HG02870 (cell line): ENCODE measurements around the gene KIRREL3.

Experiments used
- ATAC-seq: cut with Tn5 transposase; IDR thresholded peaks from one replicate; pipeline ENCODE4 v1.9.1; 2021; ENCODE audit warnings: mild to moderate bottlenecking, moderate library complexity; ENCODE audit not compliant: unreplicated experiment

KIRREL3 gene

DNA sequence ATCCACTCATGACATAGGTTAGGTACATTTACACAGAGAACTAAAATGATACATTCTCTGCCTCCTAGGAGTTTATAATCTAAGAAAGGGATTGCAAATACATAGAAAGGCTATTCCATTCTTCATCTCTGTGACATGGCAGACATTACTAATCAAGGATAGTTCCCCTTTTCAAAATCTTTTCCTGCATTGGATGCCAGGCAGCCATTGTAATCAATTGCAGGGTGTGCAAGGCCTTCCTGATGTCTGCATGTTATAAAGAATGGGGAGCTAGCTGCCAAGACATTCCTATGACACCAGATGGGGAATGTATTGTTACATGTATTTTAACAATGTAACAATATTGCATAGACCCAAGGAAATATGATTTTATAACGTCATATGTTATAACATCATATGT lies 82.0 kb downstream of the KIRREL3 start:
- no peak for ATAC-seq

DNA sequence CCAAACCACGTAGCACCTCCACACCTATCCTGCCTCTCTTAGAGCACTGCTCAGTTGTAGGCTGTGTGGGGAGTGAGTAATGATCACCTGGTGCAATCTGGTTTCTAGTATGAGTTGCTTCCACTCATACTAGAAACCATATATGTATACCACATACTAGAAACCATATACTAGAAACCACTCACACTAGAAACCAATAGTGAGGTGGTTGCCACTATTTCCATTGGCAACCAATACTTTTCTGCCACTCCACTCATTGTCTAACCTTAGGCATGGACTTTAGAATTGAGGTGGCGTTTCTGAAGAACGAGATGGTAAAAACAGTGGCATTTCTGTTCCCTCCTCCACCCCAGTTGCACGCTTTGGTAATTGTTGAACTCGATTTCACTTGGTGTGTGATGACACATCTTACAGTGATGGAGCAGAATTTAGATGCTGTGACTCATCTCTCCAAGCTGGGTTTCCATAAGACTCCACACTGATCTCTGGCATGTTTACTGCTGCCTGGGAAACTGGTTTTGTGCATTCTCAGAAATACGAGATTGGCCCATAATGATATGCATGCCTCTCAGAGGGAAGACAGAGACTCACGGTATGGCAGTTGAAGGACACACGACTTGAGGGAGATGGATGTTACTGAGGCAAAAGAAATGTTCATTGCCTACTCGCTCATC lies 82.9 kb downstream of the KIRREL3 start:
- ATAC-seq = peak; percentile 94

DNA sequence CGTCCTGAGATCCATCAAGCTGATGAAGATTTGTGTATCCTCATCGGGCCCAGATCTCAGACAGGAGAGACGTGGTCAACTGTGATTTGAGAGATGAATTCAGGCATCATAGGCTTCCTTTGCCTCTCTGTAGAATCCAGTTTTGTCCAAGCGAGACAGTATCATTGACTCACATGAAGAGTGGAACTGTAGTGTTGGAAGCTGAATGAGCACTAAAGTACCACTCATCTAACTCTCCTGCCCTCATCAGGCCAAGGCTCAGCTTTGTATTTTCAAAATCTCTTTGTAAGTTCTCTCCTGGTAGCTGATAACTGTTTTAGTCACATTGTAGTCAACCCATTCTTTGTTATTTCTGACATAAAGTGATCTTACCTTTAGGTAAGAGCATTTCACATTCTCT lies 85.1 kb downstream of the KIRREL3 start:
- no peak for ATAC-seq

DNA sequence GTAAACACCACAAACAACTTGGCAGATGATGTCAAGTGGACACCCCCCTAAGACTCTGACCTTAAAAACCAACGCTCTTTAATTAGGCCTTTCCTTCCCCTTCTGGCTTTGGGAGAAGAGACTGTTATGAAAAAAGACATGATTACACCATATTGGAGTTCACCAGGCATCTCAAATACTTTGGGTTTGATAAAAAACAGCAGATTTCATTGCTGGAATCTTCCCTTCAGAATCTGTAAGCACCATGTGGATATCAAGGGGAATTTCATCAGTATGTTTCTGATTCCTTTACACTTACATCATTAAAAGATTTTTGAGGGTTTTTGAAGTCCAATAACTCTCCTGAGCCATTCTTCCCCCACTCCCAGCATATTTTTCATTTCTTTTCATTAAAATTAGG lies 85.6 kb downstream of the KIRREL3 start:
- no peak for ATAC-seq

DNA sequence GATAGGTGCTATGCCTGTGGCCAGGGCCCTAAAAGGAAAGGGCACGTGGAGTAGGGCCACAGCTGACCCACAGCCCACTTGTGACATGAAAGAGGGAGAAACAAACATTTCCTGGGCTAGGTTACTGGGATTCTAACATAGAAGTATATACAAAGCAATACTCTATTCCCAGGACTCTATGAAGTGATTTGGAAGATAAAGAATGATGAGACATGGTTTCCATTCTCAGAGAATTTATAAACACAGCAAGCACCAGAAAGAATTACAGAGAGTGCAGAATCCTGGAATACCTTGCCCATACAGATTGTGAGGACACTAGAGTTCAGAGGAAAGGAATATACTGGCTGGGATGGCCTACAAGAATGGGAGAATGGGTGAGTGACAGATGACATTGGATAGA lies 86.4 kb downstream of the KIRREL3 start:
- no peak for ATAC-seq

DNA sequence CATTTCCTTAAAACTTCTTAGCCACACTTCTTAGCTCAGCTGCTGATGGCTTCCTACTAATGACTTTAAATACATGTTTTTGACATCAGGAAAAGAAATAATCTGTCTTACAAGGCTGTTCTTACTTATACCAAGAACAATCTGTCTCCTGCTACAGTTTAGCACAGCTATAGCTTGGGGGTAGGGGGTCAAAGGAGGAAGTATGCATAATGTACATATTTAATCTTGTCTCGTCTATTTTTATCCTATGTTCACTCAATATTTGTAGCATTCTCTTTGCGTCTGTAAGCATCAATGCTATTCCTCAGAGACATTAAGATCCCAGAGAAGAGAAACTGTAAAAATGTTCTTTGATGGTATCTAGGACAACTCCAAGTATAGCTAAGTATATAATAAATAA lies 96.0 kb downstream of the KIRREL3 start:
- no peak for ATAC-seq

DNA sequence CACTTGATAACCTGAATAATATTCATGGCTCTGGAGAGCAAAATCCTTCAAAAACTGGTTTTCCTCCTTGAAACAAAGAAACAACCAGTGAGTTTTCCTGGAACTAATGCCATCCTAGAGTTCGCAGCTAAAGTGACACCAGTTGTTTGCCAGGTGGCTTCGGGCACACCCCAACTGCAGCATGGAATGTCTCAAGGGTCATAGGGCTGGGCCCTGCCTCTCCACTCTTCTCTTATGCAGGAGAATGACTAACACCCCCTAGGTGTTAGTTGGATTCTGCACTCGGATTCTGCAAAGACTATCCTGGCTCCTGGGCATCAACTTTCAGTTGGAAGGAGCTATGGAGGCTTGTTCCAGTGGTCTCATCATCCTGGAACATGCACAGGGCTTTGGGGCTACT lies 98.8 kb downstream of the KIRREL3 start:
- no peak for ATAC-seq

DNA sequence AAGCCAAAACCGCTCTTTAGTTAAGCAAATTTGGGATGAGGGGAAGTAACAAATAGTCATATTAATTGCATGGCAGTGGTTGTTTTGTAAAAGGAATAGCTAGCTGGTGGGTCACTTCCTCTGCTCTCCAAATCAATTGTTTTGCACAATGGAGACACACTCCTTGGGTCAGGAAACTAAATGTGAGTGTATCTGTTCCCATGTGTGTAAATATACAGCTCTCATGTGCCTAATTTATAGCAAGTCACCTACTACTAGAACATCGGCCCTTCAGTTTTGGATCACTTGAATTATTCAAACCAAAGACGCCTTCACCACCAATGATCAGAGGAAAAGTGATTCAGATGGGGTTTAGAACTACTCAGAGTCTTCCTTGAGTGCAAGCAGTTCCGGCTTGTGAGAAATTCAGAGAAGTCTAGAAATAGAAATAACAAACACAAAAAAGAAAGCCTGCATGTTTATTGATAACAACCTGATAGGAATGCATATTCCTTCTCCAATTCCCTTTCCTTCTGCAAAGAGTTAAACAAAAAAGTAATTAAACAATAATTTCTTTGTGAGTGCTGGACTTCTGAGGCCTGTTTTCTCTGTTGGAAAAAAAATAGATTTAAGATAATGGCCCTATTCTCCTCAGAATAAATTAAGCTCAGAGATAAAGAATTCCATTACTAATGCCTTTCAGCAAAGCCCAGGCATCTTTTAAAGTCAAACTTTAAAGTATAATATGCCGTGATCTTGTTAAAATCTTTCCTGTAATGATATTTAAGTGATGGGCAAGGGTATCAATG lies 100.4 kb downstream of the KIRREL3 start:
- ATAC-seq = no peak

DNA sequence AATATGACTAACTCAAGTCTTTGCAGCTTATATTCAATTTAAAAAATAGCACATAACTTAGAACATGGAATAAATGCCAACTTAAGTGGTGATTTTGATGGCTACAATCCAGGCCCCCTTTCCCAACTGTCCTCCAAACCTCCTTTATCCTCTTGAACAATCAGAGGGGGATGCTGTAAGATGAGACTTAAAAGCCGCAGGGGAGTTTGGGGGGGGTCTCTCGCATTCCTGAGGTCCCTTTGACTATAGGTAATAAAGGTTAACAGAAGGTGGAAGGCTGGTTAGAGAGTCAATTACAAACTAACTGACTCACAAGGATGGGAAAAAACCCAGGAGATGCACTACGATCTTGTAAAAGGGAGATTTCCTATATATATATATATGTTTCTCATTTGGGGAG lies 101.8 kb downstream of the KIRREL3 start:
- no peak for ATAC-seq

DNA sequence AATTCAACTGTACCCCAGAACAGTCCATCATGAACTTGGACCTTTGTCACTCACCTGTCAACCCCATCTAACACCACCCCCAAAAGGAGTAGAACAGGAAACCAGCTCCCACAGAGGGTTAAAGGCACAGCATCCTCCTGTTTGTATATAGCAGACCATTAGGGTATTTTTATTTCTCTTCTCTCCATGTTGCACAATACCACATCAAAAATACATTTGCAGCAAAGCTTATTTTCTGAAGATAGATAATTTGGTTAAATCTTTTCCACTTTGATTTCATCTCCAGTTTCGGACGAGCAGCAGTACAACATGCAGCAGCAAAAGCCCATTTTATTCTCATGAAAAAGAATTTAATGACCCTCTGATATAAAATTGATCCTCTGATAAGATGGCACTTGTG lies 103.1 kb downstream of the KIRREL3 start:
- ATAC-seq = no peak

DNA sequence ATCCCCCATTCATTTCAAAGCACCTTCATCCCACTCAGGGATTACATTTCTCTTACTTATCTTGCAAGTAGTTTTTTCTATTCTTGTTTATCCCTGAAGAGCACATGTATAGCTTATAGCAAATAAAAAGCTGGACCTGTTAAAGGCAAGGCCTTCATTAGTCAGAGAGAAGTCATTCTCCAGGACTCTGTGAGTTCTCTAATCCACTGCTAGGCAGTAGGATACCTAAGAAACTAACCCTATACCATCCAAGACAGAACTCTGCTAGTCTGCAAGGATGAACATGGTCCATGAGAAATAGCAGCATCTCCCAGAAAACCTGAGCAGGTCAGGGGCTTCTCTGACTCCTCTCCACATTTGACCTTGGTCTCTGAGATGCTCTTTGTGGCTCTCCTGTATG lies 104.5 kb downstream of the KIRREL3 start:
- no peak for ATAC-seq

DNA sequence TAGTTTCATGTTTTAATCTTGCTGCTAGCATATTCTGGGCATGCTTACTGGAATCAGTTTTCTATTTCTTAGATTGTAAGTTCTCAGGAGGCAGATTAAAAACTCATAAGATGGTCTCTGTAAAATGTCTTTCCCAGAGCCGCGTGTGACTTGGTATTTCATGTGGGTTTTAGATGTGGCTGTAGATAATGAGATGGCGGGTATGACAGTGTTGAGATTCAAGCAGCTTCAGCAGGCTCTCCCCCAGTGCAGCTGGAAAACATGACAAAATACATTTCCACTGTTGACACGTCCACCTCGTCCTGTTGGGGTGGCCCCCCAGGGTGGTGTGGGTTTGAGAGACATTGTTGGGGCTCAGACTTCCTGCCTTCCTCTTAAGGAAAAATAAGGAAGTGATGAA lies 106.8 kb downstream of the KIRREL3 start:
- ATAC-seq = no peak

DNA sequence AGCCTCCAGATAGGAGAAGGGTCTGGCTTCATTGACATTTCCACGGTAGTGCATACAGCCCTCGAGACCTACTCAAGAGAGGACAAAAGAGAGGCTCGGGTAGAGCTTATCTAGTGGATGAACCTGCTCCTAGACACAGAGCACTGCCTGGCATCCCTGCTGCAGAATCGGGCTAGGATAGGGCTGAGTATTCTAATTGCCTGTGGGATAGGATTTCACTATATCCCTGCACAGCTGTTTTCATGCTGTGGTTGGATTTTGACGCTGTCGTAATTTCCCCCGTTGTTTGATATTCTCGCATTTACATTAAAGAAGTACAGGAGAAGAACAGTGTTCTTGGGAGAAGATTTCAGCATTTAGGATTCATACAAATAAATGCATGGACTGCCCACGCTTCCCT lies 107.8 kb downstream of the KIRREL3 start:
- no peak for ATAC-seq

DNA sequence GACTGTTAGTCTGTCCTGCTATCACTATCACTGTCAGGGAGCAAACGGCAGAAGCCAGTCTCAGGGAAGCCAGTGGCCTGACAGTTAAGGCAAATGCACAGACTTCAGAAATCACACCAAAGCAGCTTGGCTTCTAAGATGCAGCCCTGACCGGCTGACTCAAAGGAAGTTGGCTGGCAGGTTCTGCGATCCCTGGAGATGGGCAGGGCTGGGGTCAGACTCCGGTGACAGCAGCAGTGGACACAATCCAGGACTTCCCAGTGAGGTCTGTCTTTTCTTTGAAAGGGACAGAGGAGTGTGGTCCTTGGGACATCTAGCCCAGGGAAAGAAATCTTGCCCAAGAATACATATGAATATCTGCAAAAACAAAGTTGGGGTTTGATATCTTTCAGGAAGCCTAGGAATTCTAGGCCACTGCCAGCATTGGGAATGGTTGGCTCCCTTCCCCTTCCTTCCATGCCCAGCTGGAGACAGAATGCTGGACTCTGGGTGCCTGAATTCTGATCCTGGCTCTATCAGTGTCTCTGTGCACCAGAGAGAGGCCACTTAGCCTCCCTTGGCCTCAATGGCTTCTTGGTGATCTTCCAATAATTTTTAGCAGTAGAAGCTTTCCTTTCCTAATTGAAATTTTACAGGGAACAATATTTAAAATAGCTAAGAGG lies 108.9 kb downstream of the KIRREL3 start:
- no peak for ATAC-seq

DNA sequence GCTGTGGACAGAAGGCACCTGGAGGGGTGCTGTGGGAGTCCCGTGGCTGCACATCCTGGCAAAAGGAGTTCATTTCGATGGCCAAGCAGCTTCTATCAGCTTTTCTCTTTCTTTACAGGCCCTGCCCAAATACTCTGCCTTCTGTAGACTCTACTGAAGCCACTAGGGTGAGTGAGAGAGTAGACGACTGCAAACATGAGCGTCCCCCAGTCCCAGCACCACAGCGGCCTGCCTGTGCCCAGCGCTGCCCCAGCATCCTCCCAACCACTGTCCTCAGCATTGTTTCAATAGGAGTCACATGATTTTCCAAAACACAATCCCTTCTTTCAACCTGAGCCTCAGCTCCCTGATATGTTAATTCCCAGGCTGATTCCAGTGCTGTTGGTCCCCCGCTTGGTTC lies 110.0 kb downstream of the KIRREL3 start:
- no peak for ATAC-seq

DNA sequence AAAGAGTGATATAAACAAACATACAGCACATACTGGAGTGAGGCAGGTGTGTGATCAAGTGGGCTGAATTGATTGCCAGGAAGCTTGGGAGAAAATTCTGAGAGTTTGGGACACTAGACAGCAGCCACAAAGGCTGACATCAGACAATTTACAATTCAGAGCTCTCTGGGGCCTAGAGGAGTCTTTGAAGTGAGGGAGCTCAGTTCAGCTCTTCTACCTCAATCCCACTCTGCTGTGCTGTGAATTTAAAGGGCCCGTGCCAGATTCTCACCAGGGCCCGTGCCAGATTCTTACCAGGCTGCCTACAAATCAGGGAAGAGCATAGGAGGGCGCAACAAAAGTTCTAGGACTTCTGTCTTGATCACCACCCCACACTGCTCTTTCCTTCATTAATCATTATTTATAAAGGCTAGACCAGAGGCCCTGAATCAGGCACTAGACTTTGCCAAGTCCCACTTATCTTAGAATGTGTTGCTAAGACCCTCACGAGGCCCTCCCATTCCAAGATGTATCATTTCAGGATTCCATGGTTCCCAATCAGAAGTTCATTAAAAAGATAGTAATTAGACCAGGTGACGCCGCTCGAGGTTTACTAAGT lies 112.4 kb downstream of the KIRREL3 start:
- no peak for ATAC-seq

DNA sequence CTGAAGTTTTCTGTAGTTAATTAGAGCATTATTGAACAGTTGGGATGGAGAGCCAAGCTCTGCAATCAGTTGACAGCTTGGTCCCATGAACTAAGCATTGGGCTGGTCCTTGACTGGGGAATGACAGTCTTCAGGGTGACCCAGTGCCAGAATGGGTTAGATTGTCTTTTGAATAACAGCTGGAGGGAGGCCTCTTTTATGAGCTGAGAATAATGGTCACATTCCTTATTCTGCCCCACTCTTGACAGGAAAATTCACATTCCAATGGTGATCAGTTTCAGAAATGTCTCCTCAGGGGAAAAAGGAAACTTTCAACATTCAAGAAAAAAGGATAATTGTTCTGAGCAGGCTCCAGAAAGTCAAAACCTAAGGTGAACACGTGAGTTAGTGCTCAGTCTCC lies 113.9 kb downstream of the KIRREL3 start:
- no peak for ATAC-seq

DNA sequence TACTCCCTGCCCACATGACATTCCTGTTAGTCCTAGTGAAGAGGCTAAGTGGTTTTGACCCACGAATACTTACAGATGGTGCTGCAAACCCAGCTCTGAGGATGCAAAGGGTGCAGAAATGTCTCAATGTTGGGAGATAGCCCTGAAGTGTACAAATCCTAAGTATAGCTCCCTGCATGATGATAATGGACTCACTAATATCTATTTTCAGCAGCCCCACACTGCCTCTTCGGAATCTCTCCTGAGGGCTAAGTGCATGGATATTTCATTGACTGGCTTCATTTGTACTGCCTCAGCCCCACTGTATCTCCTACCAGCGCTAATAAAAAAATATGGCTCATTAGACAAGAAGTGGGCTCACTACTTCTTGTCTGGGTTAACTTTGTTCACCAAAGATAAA lies 114.5 kb downstream of the KIRREL3 start:
- ATAC-seq = no peak

DNA sequence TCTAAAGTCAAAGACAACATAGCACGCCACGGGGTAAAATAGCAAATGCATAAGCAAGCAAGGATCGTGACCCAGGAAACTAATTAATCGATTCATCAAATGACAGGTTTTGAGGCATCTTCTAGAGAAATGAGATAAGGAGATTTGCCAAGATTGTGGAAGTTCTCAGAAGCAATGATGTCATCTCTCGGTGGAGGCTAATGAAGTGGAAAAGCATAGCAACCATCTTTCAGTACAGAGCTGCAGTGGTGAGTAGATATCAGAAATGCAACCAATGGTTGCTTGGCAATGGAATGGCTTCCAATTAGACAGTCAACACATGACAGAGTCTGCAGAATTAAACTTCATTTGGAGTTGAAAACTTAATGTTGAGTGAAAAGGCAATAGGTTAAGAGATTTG lies 116.0 kb downstream of the KIRREL3 start:
- ATAC-seq = no peak

DNA sequence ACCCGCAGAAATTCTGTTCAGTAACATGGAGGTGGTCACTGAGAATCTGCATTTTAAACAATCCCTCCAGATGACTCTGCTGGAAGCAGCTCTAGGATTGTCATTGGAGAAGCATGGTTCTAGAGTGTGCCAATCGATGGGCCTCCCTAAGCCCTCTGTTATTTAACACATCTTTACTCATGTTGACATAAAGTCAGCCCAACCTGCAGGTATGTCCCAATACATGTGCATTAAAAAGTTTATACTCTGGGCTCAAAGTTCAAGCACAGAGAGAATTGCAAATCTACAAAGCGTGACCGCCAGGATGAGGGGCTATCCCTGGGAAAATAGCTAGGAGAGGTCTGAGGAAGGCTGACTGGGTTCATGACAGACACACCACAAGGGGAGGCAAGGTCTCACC lies 116.4 kb downstream of the KIRREL3 start:
- no peak for ATAC-seq

DNA sequence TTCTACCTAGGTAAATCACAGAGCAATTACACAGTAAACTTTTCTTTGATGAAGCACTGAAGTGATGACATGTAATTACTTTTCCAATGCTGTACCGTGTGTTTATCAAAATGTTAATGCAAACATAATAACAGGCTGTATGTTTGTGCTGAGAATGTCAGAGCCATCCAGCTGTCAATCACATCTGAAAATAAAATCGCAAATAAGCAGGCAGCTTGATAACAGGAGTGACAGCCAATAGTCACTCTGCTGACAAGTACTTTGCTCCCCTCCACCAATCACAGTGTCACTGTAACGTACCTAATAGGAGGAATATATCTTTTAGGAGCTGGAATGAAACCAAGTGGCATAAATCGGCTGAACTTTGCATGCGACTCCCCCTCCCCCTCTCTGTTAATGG lies 119.7 kb downstream of the KIRREL3 start:
- ATAC-seq = no peak

DNA sequence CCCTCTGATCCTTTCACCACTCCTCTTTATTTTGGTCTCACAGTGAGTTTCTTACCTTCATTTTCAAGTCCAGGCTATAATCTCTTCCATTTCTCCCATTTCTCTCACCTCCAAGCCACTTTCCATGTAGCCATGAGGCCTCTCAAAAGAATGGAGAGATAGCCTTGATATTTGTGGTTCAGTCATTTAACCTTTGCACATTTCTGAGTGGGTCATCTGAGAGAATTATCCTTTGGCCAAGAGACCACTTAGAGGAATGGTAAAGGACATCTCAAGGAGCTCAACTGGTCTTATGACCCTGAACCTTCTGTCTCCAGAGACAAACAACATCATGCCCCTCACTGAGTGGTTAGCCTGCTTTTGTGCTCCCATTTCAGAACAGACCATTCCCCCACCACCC lies 121.1 kb downstream of the KIRREL3 start:
- no peak for ATAC-seq
